NCI-H2029 treated with DMSO at 0.1 percent for 48 hours (cell line): ENCODE data around the gene N4BP2L1.

ENCODE experiments used
- DNase-seq: peaks from one replicate; lab custom pipeline; 2025; lab: John Stamatoyannopoulos, UW

N4BP2L1 gene

GRCh38 chr13:32427852-32428580 is at the start of gene N4BP2L1:
TSS of gene N4BP2L1 (minus strand) at chr13:32428130. CDS start at chr13:32428082, 48 bp downstream.
- DNase-seq = no peak

- no peak for DNase-seq
Observed at GRCh38 chr13:32476892-32477291, 49.0 kb upstream of the N4BP2L1 start.

DNA sequence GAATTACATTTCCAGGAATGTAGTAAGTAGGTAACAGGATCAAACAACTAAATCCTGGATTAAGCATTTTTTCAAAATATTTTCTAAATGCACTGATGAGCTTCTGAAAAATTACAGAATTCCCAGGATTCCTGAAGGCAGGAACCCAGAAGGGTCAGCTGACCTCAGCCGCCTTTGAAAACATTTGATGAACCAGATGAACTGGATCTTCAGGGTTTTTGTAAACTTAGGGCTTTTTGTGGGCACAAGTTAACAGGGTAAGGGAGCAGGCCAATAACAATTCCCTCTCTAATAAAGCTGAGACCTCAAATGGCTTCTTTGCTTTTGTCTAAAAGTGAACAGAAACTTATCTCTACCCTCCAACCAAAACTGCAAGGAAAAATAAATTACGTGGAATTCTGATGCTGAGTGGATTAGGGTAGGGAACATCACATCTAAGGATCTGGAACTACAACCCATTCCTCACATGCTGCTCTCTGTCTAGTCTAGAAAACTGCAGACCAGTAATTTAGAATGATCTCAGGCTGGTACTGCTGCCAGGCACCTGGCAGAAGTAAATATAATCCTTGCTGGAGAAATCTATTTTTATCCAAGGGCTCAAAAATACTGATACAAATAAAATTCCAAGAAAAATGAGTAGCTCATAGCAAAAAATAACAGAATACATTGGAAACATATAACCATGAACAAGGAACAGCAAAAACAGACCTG is 48.2 kb upstream of the N4BP2L1 start:
- DNase-seq = no peak

DNA sequence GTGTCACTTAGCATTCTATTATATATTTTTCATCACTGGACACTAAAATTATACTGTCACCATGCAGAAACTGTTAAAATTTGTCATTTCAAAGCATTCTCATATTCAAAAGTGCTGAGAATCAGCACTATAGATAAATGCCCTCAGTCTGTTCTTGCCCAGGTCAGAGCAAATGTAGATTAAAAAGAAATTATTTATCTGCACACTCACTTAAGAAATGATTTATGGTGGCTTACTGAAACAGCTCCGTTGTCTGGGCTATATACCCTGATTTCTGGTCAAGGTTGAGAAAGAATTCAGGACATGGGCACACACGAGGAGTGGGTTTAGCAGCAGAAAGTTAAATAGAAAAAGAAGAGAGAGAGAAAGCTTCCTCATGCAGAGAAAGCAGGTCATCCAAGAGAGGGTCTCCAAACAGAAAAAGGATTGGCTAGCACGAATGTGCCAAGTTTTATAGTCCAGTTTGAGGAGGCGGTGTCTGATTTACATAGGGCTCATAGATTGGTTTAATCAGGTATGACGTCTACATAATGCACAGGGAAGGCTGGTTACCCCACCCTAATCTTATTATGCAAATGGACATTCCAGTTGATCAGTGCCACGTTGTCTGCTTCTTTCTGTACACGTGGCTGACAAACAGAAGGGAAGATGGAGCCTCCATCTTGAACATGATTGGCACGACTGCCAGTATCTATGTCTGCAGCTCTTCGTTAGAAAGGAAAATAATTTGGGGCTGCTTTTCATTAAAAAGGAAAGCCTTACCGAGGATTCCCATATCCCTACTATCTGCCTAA is 47.3 kb upstream of the N4BP2L1 start:
- DNase-seq = no peak

- DNase-seq = no peak
Observed at GRCh38 chr13:32473650-32474049, 45.7 kb upstream of the N4BP2L1 start.

- DNase-seq = no peak
Observed at GRCh38 chr13:32472194-32472621, 44.3 kb upstream of the N4BP2L1 start.

- no peak for DNase-seq
Observed at GRCh38 chr13:32471187-32471922, 43.4 kb upstream of the N4BP2L1 start.

GRCh38 chr13:32468502-32469142 is 40.7 kb upstream of the N4BP2L1 start:
- no peak for DNase-seq

GRCh38 chr13:32456591-32456990 is 28.7 kb upstream of the N4BP2L1 start:
- DNase-seq = no peak

GRCh38 chr13:32455594-32455903 is 27.6 kb upstream of the N4BP2L1 start:
- no peak for DNase-seq

DNA sequence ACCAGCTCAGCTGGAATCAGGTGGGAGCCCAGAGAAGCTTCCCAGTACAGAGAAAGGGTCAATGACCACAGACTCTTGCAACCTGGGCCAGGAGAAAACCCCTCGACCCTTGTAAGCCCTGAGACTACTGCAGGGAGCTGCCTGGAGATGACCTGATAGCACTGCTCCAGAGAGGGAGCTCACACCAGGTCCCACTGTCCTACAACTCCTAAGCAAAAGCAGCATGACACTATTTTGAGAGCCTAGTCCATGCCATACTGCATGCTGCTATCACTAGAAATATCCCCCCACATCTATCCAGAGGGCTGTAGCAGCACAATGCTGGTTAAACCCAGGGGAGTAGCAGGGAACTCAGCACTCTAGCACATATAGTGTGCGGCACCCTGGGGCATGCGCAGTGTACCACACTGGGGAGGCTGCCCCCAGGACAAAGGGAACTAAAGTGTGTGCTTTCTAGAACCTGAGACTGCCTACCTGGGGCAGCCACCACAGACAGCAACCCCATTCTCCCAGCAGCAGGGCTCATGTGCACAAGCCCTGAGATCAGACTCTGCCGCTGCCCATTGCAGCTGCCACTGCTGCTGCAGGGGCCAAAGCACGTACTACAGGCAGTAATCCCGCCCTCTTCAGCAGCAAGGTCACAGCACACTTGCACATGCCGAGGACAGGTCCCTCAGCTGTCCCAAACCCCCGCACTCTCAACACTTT is 27.1 kb upstream of the N4BP2L1 start:
- no peak for DNase-seq

DNA sequence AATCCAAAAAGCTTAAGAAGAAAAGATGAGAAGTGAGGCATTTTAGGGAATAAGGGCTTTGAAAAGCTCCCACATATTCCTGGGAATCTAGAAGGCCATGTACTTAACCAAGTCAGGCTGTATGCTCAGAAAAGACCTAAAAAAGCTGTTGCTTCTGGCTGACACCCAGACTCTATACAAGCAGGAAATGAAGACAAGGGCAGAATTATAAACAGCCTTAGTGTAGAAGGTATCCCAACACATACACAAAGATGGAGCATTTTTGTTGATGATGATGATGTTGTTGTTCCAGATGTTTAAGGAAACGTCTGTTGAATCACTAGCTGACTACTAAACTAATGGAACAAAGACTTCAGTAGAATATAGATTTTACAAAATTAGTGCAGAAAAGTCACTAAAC is 26.1 kb upstream of the N4BP2L1 start:
- DNase-seq = no peak

DNA sequence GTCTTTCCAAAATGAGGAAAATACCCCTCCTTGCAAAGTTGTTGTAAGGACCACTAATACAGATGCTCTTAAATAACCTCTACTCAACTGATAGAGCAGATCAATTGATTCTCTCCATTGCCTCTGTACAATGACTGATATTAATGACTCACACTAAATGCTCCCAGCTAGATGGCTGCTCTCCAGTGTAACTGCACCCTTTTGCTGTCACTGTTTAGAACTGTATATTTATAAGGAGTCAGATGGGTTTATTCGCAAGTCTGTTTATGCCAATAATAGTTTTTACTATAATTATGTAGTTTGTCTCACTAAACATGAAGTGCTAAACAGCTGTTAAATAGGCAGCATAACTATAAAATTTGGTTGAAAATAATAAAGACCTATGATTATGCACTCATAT is 21.0 kb upstream of the N4BP2L1 start:
- no peak for DNase-seq

DNA sequence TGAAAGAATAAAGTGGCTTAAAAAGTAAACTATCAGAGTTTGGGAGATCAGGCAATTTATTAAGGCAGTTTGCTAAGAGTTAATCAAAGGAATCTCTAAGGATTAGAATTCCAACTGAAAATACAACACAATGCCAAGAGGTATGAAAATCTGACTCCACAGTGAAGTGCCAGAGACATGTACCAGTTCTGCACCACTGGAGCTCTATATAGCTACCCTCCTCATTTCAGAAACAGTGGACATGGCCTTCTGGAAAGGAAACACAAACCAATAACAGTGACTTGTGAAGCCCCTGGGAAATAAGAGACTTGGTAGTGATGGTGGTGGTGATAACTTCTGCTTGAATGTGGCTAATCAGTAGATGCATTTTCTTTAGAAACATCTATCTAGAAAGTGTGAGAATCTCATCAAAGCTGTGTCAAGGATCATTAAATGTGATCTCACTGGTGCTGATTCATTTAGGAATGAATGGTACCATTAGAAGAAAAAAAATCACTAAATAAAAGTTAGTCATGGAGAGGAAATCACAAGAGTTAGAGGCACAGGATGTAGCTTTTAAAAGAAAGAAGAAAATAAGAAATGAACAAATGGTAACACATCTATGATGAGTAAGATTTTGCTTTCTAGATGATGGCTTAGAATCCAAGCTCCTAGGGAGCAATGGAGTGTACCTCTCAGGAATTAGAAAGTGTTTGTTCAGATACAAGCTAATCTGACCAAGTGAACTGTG is 20.1 kb upstream of the N4BP2L1 start:
- no peak for DNase-seq

- no peak for DNase-seq
Observed at GRCh38 chr13:32446773-32447465, 19.0 kb upstream of the N4BP2L1 start.

DNA sequence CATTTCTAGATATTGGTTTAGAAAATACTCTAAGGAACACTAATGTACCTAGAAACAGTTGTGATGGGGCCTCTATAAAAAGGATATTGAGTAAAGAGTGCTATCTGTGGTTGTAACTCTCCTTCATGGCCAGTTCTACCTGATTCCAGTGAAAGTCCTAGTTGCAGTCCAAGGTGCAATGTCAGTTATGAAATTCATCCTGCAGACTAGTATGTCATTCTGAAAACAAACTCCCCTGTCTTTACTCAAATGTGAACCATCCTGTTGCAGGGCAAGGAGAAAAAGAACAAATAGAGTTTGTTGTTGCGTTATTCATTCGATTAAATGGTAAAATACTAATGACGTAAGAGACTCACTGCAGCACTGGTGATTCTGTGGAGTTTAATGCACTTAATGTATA is 18.3 kb upstream of the N4BP2L1 start:
- no peak for DNase-seq

DNA sequence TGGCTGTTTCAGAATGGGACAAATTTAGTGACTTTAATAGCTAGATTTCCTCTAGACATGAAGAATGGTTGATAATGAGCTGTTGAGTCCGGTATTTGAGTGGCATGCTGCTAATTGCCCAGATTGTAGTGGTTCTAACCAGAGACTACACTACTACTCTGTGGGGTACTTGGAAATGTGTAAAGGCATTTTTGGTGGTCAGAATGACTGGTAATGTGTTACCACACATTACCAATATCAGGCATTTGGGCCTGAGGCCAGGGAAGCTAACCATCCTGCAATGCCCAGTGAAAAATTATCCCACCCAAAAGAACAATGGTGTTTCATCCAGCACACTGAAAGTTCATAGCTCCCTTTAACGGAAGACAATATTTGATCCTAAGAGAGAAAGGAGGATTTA is 17.5 kb upstream of the N4BP2L1 start:
- no peak for DNase-seq

GRCh38 chr13:32443111-32443510 is 15.2 kb upstream of the N4BP2L1 start:
- no peak for DNase-seq

DNA sequence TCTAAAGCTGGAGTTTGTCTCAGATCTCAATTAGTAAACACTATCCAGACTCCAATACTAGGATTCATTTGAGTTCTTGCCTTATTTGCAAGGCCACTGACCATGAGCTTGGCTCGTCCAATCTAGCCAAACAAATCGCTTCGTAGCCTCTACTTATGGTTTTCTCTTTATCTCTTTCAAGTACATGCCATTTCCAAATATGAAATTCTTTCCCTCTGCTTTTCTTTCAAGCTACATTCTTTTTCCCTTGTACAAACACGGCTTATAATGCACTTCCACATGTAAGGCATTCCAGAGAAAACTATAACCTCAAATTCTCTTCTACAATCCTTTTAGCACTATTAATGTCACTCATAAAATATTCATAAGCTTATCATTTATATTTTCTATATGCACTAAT is 10.9 kb upstream of the N4BP2L1 start:
- no peak for DNase-seq

DNA sequence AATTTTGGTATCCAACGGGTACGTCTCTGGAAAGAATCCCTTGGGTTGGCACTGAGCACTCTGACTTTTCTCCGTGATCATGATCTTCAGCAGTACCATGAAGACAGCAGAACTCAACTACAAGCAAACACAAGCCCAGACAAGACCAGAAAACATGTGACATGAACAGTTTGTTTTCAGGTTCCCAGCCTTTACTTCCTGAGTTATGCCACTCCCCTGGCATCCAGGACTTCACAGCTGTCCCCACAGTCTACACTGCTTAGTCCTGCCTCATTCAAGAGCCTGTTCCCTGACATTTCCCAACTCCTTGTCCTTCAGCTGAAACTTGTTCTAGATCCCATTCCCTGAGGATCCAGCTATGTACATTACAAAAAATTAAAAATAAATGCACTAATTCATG is 4.9 kb upstream of the N4BP2L1 start:
- DNase-seq = no peak
